Daoy (cell line): ENCODE data around the gene OR2T8. TPM values are rescaled to one million over a fixed set of nuclear protein-coding genes. Genes with fewer than 3 reads are reported as not detected.

ENCODE experiments used
- DNase-seq: peaks from one replicate; pipeline ENCODE4 v3.0.0-alpha.2; 2015; ENCODE audit warnings: low read depth
- total RNA-seq: library from RNA; depleted of rRNA; stranded (reverse); fragments of >200 nt; shearing (Covaris generic); gene quantifications from 2 replicates; pipeline ENCODE4 v1.2.3, GENCODE V29; 2014; rRNA removed

OR2T8 gene
- total RNA-seq, 1 experiment from 2014 or later = 0.23 TPM

- peak; percentile 23 for DNase-seq
Observed at GRCh38 chr1:247961791-247962190, 41.7 kb downstream of the OR2T8 start.

GRCh38 chr1:247962911-247963588, 43.0 kb downstream of the OR2T8 start:
- DNase-seq = peak; percentile 38

GRCh38 chr1:247964933-247965332, 44.9 kb downstream of the OR2T8 start, which contains the start of gene OR2AK2:
Gene OR2AK2 (plus strand): TSS chr1:247965233. CDS start chr1:247965377, 144 bp downstream.
- no peak for DNase-seq

- DNase-seq = no peak
Observed at GRCh38 chr1:247966532-247967204, 46.6 kb downstream of the OR2T8 start.

Other genes starting within 250 kb of the OR2T8 start
- gene OR13G1, start 240.5 kb upstream of the OR2T8 start, total RNA-seq = not detected in 2 replicates
- 0.34 TPM in 1 of 2 replicates, not detected in the other for gene OR6F1, start 203.6 kb upstream of the OR2T8 start, total RNA-seq
- not detected in 2 replicates for gene OR14K1, start 181.6 kb upstream of the OR2T8 start, total RNA-seq
- 1.9 TPM in 1 of 2 replicates, not detected in the other for gene OR14A2, start 172.1 kb upstream of the OR2T8 start, total RNA-seq
- gene OR1C1, start 159.7 kb upstream of the OR2T8 start, total RNA-seq = not detected in 2 replicates
- not detected in 2 replicates for gene OR14A16, start 96.1 kb upstream of the OR2T8 start, total RNA-seq
- 0.11 TPM in 1 of 2 replicates, not detected in the other for gene OR11L1, start 78.4 kb upstream of the OR2T8 start, total RNA-seq
- 29.7 and 33.5 TPM in 2 replicates for gene TRIM58, start 63.1 kb upstream of the OR2T8 start, total RNA-seq
- 3.8 and 6.7 TPM in 2 replicates for gene OR2W3, start 24.7 kb upstream of the OR2T8 start, total RNA-seq
- not detected in 2 replicates for gene OR2AJ1, start 4.6 kb downstream of the OR2T8 start, total RNA-seq
- not detected in 2 replicates for gene OR2L8, start 28.6 kb downstream of the OR2T8 start, total RNA-seq
- not detected in 2 replicates for gene OR2AK2, start 45.0 kb downstream of the OR2T8 start, total RNA-seq
- not detected in 2 replicates for gene OR2L5, start 93.4 kb downstream of the OR2T8 start, total RNA-seq
- gene OR2L2, start 109.8 kb downstream of the OR2T8 start, total RNA-seq = 0.06 TPM in 1 of 2 replicates, not detected in the other
- not detected in 2 replicates for gene OR2L3, start 126.6 kb downstream of the OR2T8 start, total RNA-seq
- 0.06 TPM in 1 of 2 replicates, not detected in the other for gene OR2L13, start 174.9 kb downstream of the OR2T8 start, total RNA-seq
- not detected in 2 replicates for gene OR2M5, start 224.9 kb downstream of the OR2T8 start, total RNA-seq